CD4-positive, alpha-beta T cell treated with Interleukin-15 for 1 hour (primary cell): ENCODE results near the gene AMD1.
"Not testable (repeated sequence)": the region's sequence is repeated elsewhere in the genome, so short reads cannot be mapped to it uniquely, and the experiment has no call there.

Experiments used
- DNase-seq: peaks from one replicate; pipeline ENCODE4 v3.0.0-alpha.2; 2020

AMD1 gene

GRCh38 chr6:110878751-110879522 is 4.4 kb downstream of the AMD1 start:
- no peak for DNase-seq

DNA sequence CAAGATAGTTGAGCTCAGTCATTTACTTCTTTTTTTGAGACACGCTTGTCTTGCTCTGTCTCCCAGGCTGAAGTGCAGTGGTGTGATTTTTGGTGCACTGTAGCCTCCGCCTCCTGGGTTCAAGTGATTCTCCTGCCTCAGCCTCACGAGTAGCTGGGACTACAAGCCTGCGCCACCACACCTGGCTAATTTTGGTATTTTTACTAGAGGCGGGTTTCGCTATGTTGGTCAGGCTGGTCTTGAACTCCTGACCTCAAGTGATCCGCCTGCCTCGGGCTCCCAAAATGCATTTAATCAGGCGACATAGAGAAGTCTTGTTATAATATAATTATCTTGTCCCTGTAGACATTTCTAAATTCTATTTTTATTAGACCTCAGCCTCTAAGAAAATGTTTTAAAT is 6.1 kb downstream of the AMD1 start:
- DNase-seq: no peak

- DNase-seq: no peak
Observed at GRCh38 chr6:110881546-110882273, 7.1 kb downstream of the AMD1 start.

DNA sequence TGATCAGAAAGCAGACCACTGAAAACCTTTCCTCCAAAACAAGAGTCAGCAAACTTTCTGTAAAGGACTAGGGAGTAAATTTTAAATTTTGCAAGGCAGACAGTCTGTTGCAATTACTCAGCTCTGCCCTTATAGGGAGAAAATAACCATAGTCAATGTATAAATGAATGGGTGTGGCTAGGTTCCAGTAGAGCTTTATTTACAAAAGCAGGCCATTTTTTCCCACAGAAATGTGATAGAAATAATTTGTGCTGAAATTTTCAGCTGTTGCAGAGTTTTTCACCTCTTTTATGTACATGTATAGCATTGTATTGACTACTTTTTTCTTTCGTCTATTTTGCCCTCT is 7.7 kb downstream of the AMD1 start:
- DNase-seq: no peak

DNA sequence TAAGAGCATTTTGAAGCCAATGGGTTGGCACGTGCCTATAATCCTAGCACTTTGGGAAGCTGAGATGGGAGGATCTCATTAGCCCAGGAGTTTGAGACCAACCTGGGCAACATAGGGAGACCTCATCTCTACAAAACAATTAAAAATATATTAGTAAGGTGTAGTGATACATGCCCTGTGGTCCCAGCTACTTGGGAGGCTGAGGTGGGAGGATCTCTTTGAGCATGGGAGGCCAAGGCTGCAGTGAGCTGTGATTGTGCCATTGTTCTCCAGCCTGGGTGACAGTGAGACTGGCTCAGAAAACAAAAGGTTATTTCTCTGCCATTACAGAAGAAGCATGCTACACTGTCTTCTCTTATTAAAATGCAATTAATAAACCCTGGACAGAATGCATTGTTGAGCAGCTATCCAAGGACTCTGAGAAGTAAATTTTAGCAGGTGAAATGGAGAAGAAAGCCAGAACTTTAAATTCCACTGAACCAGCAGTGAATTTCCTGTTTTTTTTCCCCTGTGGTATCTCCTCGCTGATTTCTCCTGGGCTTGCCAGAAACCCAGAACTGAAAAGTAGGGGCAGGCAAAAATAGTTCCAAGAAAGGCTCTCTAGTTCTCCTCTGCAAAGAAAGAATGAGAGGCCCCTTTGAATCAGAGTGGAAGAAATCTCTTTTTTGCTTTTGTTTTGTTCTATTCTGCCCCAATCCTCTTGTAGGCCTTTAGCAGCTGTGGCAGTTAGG is 8.4 kb downstream of the AMD1 start:
- no peak for DNase-seq

GRCh38 chr6:110884321-110884720 is 9.7 kb downstream of the AMD1 start:
- no peak for DNase-seq

DNA sequence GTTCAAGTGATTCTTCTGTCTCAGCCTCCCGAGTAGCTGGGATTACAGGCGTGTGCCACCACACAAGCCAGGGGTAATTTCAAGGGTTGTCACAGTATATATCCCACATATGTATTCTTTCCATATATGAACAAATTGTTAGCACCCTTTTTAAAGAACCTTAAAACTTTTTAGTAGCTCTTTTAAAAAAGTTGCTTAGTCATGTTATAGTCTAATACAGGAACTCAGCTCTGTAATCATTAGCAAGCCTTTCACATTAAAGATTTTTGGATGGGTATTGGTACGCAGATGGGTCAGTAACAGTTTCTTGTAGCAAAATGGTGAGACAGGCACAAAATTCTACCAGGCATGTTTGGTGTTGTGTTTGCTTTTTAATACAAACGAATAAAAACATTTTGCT is 10.9 kb downstream of the AMD1 start:
- DNase-seq: no peak

DNA sequence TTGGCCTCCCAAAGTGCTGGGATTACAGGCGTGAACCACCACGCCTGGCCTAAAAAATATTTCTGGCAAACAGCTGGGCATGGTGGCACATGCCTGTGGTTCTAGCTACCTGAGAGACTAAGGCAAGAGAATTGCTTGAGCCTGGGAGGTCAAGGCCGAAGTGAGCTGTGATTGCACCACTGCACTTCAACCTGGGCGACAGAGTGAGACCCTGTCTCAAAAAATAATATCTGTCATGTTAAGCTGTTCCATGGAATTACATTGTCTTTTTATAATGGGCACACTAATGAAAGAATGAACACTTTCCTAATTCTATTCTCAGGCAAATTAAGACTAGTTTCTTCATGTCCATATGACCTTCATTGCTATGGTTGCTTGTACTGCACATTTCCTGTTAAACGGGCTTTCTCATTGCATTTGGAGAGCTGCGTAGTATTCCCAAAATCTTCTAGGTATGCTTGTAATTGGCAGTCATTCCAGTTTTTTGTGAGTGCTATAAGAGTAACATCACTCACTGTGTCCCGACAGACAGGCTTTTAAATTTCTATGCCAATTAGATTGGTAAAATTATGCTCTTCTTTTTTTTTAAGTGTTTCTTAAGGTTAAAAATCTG is 12.1 kb downstream of the AMD1 start:
- no peak for DNase-seq

DNA sequence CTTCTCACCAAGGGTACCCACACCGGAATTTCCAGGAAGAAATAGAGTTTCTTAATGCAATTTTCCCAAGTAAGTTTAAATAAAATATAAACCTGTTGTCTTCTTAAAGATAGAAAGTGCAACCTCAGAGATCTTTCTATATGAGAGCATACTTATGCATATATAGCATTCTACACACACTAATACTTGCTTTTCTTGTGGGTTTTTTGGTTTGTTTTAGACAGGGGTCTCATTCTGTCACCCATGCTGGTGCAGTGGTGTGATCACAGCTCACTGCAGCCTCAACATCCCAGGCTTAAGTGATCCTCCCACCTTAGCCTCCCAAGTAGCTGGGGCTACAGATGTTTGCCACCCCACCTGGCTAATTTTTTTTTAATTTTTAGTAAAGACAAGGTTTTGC is 15.7 kb downstream of the AMD1 start:
- DNase-seq: no peak

GRCh38 chr6:110895907-110896608 is 21.5 kb downstream of the AMD1 start:
- DNase-seq: no peak

GRCh38 chr6:110897433-110897832 is 22.8 kb downstream of the AMD1 start:
- DNase-seq: no peak

GRCh38 chr6:110898111-110898510 is 23.5 kb downstream of the AMD1 start:
- no peak for DNase-seq

DNA sequence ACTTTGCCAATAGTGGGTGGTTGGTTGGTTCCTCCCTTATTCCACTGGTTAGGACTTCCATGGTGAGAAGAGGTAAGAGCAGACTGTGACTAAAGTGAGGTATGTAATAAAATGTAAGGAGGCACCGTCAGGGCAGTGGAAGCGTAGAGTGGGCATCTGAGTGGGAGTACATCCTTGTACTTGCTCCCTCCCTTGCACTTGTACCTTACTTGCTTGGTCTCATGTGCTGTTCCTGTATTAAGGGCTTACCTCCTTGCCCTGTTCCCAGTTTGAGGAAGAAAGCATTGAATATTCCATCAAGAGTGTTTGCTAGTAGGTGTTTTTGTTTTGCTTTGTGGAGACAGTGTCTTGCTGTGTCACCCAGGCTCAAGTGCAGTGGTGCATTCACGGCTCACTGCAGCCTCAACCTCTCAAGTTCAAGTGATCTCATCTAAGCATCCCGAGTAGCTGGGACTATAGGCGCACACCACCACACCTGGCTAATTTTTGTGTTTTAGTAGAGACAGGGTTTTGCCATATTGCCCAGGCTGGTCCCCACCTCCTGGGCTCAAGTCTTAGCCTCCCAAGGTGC is 25.5 kb downstream of the AMD1 start:
- DNase-seq: no peak

GRCh38 chr6:110901601-110902000 is 27.0 kb downstream of the AMD1 start:
- DNase-seq: not testable (repeated sequence)

GRCh38 chr6:110902091-110902490 is 27.5 kb downstream of the AMD1 start:
- DNase-seq: no peak

- not testable (repeated sequence) for DNase-seq
Observed at GRCh38 chr6:110906273-110906672, 31.7 kb downstream of the AMD1 start.

- DNase-seq: no peak
Observed at GRCh38 chr6:110930781-110931180, 56.2 kb downstream of the AMD1 start.

DNA sequence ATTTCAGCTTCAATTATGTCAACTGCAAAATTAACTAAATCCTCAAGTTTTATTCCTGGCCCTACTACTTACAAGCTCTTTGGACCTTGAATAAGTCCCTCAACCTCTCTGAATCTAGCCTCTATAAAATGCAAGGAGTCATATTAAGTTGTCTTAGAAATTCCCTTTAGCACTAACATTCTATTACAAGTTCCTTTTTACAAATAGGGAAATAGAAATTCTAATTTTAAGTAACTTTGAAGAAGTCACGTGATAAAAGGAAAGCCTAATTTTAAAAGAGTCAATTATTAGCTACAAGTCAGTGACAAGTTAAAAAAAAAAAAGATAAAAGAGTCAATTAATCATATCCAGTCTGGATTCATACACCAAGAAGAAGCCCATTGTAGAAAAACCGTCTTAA is 59.3 kb downstream of the AMD1 start:
- DNase-seq: no peak

DNA sequence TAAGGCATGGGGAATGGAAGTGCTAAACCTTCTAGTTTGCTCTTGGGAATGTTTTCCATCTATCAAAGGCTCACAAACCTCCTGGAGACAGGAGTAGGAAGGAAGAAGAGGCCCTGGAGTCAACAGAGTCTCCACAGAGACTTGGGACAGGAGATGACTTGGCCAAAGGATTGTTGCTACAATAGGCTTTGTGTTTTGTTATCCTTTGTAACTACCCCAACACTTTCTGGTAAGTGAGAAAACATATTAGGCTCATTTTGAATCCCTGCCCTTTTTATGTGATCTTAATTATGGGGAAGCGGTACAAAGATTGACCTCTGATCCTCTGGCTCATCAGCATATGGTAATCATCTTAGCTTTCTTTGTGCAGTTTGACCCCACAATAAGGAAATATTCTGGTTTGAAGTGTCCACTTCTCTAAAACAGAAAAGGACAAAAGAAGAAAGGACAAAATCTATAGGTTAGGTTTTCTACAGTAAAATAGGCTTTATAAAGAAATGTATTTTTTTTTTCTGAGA is 59.9 kb downstream of the AMD1 start:
- no peak for DNase-seq

DNA sequence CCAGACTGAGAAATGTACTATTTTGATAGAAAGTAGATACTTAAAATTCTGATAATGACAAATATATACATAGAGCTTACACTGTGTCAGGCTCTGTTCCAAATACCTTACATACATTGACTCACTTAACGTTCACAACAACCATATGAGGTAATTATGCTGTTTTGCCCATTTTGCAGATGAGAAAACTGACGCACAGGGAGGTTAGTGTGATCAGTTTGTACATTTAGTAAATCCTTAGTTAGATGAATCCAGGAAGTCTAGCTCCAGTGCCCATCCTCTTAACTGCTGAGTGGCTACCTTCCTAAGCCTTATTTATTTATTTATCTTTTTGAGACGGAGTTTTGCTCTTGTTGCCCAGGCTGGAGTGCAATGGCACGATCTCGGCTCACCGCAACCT is 60.6 kb downstream of the AMD1 start:
- no peak for DNase-seq

- DNase-seq: no peak
Observed at GRCh38 chr6:110938171-110938570, 63.6 kb downstream of the AMD1 start.
